Spleen (tissue), 11 donors: ENCODE data around the gene DSTYK. TPM values are rescaled to one million over a fixed set of nuclear protein-coding genes. Genes with fewer than 3 reads are reported as not detected.

Experiments used
- DNase-seq: peaks from one replicate; pipeline ENCODE4 v3.0.0-alpha.2; 2020
- H3K27ac ChIP-seq, 8 donors: fragments of 200-600 bp; sonication (generic) in 7 of 8; 1 replicate in 4 of 8; 2 replicates in 4 of 8; pipeline versions ENCODE4 v1.5.0 to v1.8.0; 2016 to 2021; ENCODE audit warnings: inconsistent platforms in 4 of 8, mild to moderate bottlenecking in 4 of 8, moderate library complexity in 1 of 8
- H3K27me3 ChIP-seq, 7 donors: fragments of 200-600 bp; sonication (generic) in 6 of 7; replicated peaks in 1 of 7; 1 replicate in 4 of 7; 2 replicates in 3 of 7; pipeline versions ENCODE4 v1.5.0 to v1.8.0; 2016 to 2021; ENCODE audit warnings: inconsistent platforms in 3 of 7, mild to moderate bottlenecking in 1 of 7
- H3K36me3 ChIP-seq, 6 donors: fragments of 200-600 bp; sonication (generic) in 5 of 6; 1 replicate in 4 of 6; 2 replicates in 2 of 6; pipeline versions ENCODE4 v1.5.0 to v1.8.0; 2016 to 2021; ENCODE audit warnings: inconsistent platforms in 2 of 6
- H3K4me1 ChIP-seq, 6 donors: fragments of 200-600 bp; sonication (generic) in 5 of 6; 1 replicate in 3 of 6; 2 replicates in 3 of 6; pipeline versions ENCODE4 v1.5.0 to v1.8.0; 2016 to 2021; ENCODE audit warnings: inconsistent platforms in 3 of 6
- H3K4me3 ChIP-seq, 8 donors: fragments of 200-600 bp; sonication (generic) in 7 of 8; 1 replicate in 4 of 8; 2 replicates in 4 of 8; pipeline versions ENCODE4 v1.5.0 to v1.8.0; 2016 to 2021; ENCODE audit warnings: inconsistent platforms in 4 of 8, mild to moderate bottlenecking in 4 of 8, moderate library complexity in 2 of 8
- H3K9me3 ChIP-seq, 8 donors: fragments of 200-600 bp; sonication (generic) in 7 of 8; 1 replicate in 4 of 8; 2 replicates in 4 of 8; pipeline versions ENCODE4 v1.5.0 to v1.8.0; 2016 to 2021; ENCODE audit warnings: inconsistent platforms in 4 of 8
- CTCF ChIP-seq, 11 experiments: fragments of 200-600 bp in 7 of 11; fragments of 450-650 bp in 4 of 11; sonication (generic) in 4 of 11; IDR thresholded peaks in 8 of 11; conservative IDR thresholded peaks in 3 of 11; 1 replicate in 7 of 11; 2 replicates in 4 of 11; pipeline versions ENCODE4 v1.4.0 to v1.8.0; 2016 to 2021; ENCODE audit warnings: antibody characterized with exemption in 11 of 11, inconsistent platforms in 4 of 11, mild to moderate bottlenecking in 1 of 11
- POLR2A ChIP-seq, 3 donors: fragments of 450-650 bp; IDR thresholded peaks; one replicate each; pipeline ENCODE4 v1.5.1; 2017; ENCODE audit warnings: antibody characterized with exemption in 3 of 3, mild to moderate bottlenecking in 1 of 3
- POLR2AphosphoS5 ChIP-seq, 3 donors: sonication (generic); formaldehyde crosslinking; IDR thresholded peaks; one replicate each; pipeline ENCODE4 v1.5.1; 2017; ENCODE audit warnings: antibody characterized with exemption in 3 of 3
- WGBS, 5 donors: extraction: QIAGEN DNeasy Blood & Tissue Kit in 3 of 5; methylation state at CpG; one replicate each; pipeline versions ENCODE4 v1.1.5 to v1.1.7; 2013 to 2018; 5-methylcytosine and 5-hydroxymethylcytosine counted together
- intact Hi-C: fragments of 100-400 bp; cut with DNase I; formaldehyde crosslinking; loops from one replicate; pipeline ENCODE4 v1.15.0; 2023; ENCODE audit warnings: low total_unique reads
- polyA plus RNA-seq, 3 donors: library from polyadenylated mRNA; stranded (reverse); fragments of 200-250 nt; gene quantifications; one replicate each; pipeline ENCODE4 v1.2.1, GENCODE V29; 2013
- total RNA-seq, 7 donors: library from RNA; depleted of rRNA in 3 of 7; stranded (reverse); fragments of >200 nt in 3 of 7; fragmentation: NEBNext Ultra II Directional in 4 of 7; extraction: Animal tissue kit (Norgen Biotek cat#: 25700) in 4 of 7; gene quantifications; one replicate each; pipeline versions ENCODE4 v1.1.0 to v1.2.1, GENCODE V29; 2016 to 2021
- donor health status: healthy with polysubstance abuse.
- donor health status: DM: no; HTN: no; CAD: no; lungs with moderate emphysema.
- donor health status: DM: no; HTN: no; CAD: no.
- donor health status: Bipolar disorder and iron deficiency.
- donor health status: healthy.
- donor health status: DM: no; HTN: no; CAD: no.
- donor health status: DM: yes; HTN: yes; CAD: no.

Gene DSTYK
- total and polyA plus RNA-seq, 10 donors: 2.2 to 24.3 (median 16.1) TPM

- 64 to 74% (median 66%) methylated on average over 5 to 7 of the region's 7 CpGs for WGBS, 5 donors
- no peak overlapping the region for H3K27ac ChIP-seq
- H3K4me3 ChIP-seq: peak overlapping the region in 1 of 8 donors; percentile 17
- no peaks in the 10 kb centered on the region for H3K36me3 ChIP-seq
- intact Hi-C loops: loop anchor here (5.0 kb wide), 1 partner anchor 276 kb away; no protein-coding TSS in a partner anchor
- no peaks in the 10 kb centered on the region for H3K9me3 ChIP-seq
- H3K4me1 ChIP-seq: peaks cover 0 to 52% (median 25%) of the 10 kb centered on the region in 6 donors
- no peak for TF ChIP-seq POLR2A (IDR thresholded peaks at IDR 0.05)
- no peak for TF ChIP-seq CTCF (IDR thresholded peaks at IDR 0.05 in 8 of 11, conservative IDR thresholded peaks at IDR 0.05 in 3 of 11)
- no peak for DNase-seq
- no peaks in the 10 kb centered on the region for H3K27me3 ChIP-seq
Observed at GRCh38 chr1:205258261-205258691, 46.8 kb upstream of the DSTYK start.

- no peak for TF ChIP-seq POLR2AphosphoS5 (IDR thresholded peaks at IDR 0.05)
- TF ChIP-seq CTCF (IDR thresholded peaks at IDR 0.05 in 8 of 11, conservative IDR thresholded peaks at IDR 0.05 in 3 of 11): no peak
- no peak for TF ChIP-seq POLR2A (IDR thresholded peaks at IDR 0.05)
- no peak for DNase-seq
- no peaks in the 10 kb centered on the region for H3K9me3 ChIP-seq
- H3K4me3 ChIP-seq: peak overlapping the region in 1 of 8 donors; percentile 17
- WGBS, 5 donors: 77 to 88% (median 82%) methylated on average over 2 of the region's 2 CpGs
- no peaks in the 10 kb centered on the region for H3K27me3 ChIP-seq
- peaks cover 0 to 48% (median 23%) of the 10 kb centered on the region in 6 donors for H3K4me1 ChIP-seq
- H3K27ac ChIP-seq: no peak overlapping the region
- intact Hi-C loops: loop anchor here (5.0 kb wide), 1 partner anchor 275 kb away; no protein-coding TSS in a partner anchor
- no peaks in the 10 kb centered on the region for H3K36me3 ChIP-seq
Observed at GRCh38 chr1:205257735-205258134, 46.2 kb upstream of the DSTYK start.

DNA sequence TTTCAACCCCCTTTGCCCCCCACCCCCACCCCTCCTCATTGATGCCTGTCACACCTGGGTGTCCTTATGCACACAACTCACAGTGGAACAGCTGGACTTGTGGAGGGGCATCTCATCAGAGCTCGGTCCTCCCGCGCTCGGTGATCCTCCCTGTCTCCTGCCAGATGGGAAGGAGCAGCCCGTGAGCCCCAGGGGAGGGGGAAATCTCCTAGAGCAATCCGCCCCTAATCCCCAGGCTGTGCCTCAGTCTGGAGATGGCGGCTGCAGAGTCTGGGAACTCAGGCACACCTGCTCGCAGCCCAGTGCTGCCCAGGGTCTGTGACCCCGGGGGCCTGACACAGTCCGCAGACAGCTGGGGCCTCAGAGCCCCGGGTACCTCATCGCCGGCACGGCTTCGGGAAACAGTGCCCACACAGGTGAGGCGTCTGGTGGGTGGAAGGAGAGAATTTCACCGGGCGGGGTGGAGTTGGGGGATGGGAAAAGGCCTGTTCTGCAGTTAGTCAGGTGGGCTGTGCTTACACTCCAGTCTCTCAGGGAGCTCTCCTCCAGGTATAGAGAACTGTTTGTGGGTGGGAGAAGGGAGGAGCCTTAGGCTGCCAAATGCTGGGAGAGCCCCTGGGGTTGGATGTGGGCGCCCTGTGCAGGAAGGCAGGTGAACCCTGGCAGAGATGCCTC is 45.6 kb upstream of the DSTYK start:
- H3K9me3 ChIP-seq: no peaks in the 10 kb centered on the region
- no peak for TF ChIP-seq CTCF (IDR thresholded peaks at IDR 0.05 in 8 of 11, conservative IDR thresholded peaks at IDR 0.05 in 3 of 11)
- no peak for TF ChIP-seq POLR2A (IDR thresholded peaks at IDR 0.05)
- no peak for TF ChIP-seq POLR2AphosphoS5 (IDR thresholded peaks at IDR 0.05)
- no peaks in the 10 kb centered on the region for H3K27me3 ChIP-seq
- H3K4me1 ChIP-seq: peaks cover 0 to 41% (median 18%) of the 10 kb centered on the region in 6 donors
- DNase-seq: no peak
- H3K4me3 ChIP-seq: peak overlapping the region in 1 of 8 donors; percentile 17
- no peak overlapping the region for H3K27ac ChIP-seq
- intact Hi-C loops: loop anchor here (5.0 kb wide), 1 partner anchor 275 kb away; no protein-coding TSS in a partner anchor
- no peaks in the 10 kb centered on the region for H3K36me3 ChIP-seq
- 90 to 97% (median 93%) methylated on average over 12 to 19 of the region's 19 CpGs for WGBS, 5 donors
